Esophagus squamous epithelium (tissue), 5 donors: ENCODE results near the gene PXDC1. TPM values are rescaled to one million over a fixed set of nuclear protein-coding genes. Genes with fewer than 3 reads are reported as not detected.
"Not testable (repeated sequence)": the region's sequence is repeated elsewhere in the genome, so short reads cannot be mapped to it uniquely, and the experiment has no call there.

Experiments used
- DNase-seq: peaks from one replicate; lab custom pipeline; 2025; lab: John Stamatoyannopoulos, UW
- H3K27ac ChIP-seq, 4 donors: fragments of 200-600 bp; sonication (generic); one replicate each; pipeline ENCODE4 v1.5.1; 2016 to 2019; ENCODE audit warnings: mild to moderate bottlenecking in 1 of 4
- H3K27me3 ChIP-seq, 4 donors: fragments of 200-600 bp; sonication (generic); 1 replicate in 3 of 4; 2 replicates in 1 of 4; pipeline versions ENCODE4 v1.5.1 to v1.6.0; 2017 to 2021; ENCODE audit warnings: antibody characterized with exemption in 1 of 4
- H3K36me3 ChIP-seq, 3 donors: fragments of 200-600 bp; sonication (generic); one replicate each; pipeline ENCODE4 v1.5.1; 2016 to 2019
- H3K4me1 ChIP-seq, 3 donors: fragments of 200-600 bp; sonication (generic); one replicate each; pipeline ENCODE4 v1.5.1; 2017 to 2019
- H3K4me3 ChIP-seq, 4 donors: fragments of 200-600 bp; sonication (generic); 1 replicate in 3 of 4; 2 replicates in 1 of 4; pipeline ENCODE4 v1.5.1; 2016 to 2019; ENCODE audit warnings: mild to moderate bottlenecking in 2 of 4, moderate library complexity in 1 of 4
- H3K9me3 ChIP-seq, 3 donors: fragments of 200-600 bp; sonication (generic); one replicate each; pipeline ENCODE4 v1.5.1; 2016 to 2019
- POLR2A ChIP-seq, 4 donors: fragments of 450-650 bp; IDR thresholded peaks; one replicate each; pipeline ENCODE4 v1.6.1; 2017; ENCODE audit warnings: antibody characterized with exemption in 4 of 4, mild to moderate bottlenecking in 4 of 4, moderate library complexity in 3 of 4
- WGBS, 2 donors: methylation state at CpG; one replicate each; pipeline ENCODE4 v1.1.5; 2018; 5-methylcytosine and 5-hydroxymethylcytosine counted together
- intact Hi-C: fragments of 100-400 bp; cut with DNase I; formaldehyde crosslinking; loops from one replicate; pipeline ENCODE4 v1.15.0; 2022
- total RNA-seq, 4 donors: library from RNA; depleted of rRNA; stranded (reverse); fragments of >200 nt; gene quantifications; one replicate each; pipeline ENCODE4 v1.1.0, GENCODE V29; 2016
- TF ChIP-seq, protein P1 (sequence below), 6 experiments: fragments of 450-650 bp in 4 of 6; fragments of 200-600 bp in 2 of 6; sonication (generic) in 2 of 6; IDR thresholded peaks; one replicate each; pipeline ENCODE4 v1.5.1; 2016 to 2019; ENCODE audit warnings: antibody characterized with exemption in 6 of 6, mild to moderate bottlenecking in 4 of 6, moderate library complexity in 4 of 6
- donor health status: DM: yes; HTN: yes; CAD: no.

The PXDC1 gene
- total RNA-seq, 4 donors from 2014 or later: 12.1 to 58.0 (median 24.0) TPM

DNA sequence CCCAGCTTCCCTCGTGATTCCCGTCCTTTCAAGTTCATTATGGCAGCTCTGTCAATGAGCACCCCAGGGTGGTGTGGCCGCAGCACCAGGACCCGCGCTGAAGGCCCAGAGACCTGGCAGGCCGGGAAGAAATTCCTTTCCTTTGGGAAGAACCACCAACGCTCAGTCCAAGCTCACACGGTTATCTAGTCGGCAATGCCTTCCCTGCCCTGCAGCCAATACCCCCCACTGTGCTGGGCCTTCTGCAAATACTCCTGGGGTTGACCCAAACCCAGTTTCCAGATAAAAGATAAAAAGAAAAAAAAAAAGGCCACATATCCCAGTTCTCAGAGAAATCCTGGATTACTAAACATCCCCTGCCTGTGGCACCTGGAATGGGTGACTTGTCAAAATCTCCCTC is 28.7 kb downstream of the PXDC1 start:
- Histone ChIP-seq H3K9me3 (no peaks in the 10 kb centered on the region), H3K27ac (peak overlapping the region in 2 of 4 donors; percentile 24 to 38), H3K4me1 (peaks cover 0 to 39% (median 0%) of the 10 kb centered on the region in 3 donors), H3K27me3 (no peaks in the 10 kb centered on the region), H3K36me3 (peaks cover 11 to 65% (median 19%) of the 10 kb centered on the region in 3 donors), H3K4me3 (no peak overlapping the region)
- TF ChIP-seq, protein P1, sequence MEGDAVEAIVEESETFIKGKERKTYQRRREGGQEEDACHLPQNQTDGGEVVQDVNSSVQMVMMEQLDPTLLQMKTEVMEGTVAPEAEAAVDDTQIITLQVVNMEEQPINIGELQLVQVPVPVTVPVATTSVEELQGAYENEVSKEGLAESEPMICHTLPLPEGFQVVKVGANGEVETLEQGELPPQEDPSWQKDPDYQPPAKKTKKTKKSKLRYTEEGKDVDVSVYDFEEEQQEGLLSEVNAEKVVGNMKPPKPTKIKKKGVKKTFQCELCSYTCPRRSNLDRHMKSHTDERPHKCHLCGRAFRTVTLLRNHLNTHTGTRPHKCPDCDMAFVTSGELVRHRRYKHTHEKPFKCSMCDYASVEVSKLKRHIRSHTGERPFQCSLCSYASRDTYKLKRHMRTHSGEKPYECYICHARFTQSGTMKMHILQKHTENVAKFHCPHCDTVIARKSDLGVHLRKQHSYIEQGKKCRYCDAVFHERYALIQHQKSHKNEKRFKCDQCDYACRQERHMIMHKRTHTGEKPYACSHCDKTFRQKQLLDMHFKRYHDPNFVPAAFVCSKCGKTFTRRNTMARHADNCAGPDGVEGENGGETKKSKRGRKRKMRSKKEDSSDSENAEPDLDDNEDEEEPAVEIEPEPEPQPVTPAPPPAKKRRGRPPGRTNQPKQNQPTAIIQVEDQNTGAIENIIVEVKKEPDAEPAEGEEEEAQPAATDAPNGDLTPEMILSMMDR (IDR thresholded peaks at IDR 0.05): no peak
- TF ChIP-seq POLR2A (IDR thresholded peaks at IDR 0.05): no peak
- DNase-seq: no peak
- intact Hi-C loops: loop anchor here (10.0 kb wide), 1 partner anchor 278 kb away; no protein-coding TSS in a partner anchor
- 63 to 77% methylated on average over 6 to 7 of the region's 9 CpGs for WGBS, 2 donors

DNA sequence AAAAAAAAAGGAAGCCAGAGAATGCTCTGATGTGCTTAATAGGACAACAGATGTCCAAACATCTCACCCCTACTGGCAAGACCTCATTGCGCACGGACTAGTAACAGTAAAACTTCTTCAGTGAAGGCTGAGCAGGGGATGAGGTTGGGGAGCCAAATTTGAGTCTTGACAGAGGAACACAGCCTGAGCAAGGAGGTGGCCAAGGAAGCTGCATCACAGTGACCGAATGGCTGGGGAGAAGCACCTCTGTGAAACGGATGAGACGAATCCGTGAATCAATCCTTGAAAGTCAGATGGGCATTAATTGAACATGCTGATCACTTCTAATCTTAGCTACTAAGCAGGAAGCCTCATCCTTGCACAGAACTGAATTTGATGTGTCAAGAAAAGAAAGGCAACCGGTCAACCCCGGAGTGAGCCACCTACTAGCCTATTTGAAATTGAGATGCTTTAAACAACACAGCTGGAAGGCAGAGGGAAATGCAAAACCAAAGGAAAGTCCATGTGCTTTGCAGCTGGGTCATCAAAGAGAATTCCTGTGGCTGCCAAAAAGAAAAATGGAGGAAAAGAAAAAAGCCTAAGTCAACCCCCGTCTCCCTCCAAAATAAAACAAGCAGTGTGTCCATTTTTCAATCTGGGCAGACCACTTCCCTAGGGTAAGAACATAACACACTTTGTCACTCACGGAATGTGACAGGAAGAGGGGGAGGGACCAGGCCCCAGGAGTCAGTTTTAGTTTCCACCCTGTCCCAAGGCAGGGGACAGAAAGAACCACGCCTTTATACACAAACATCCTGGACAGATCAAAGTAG is 29.5 kb downstream of the PXDC1 start:
- H3K27me3 ChIP-seq: no peaks in the 10 kb centered on the region
- peaks cover 0 to 38% (median 0%) of the 10 kb centered on the region in 3 donors for H3K4me1 ChIP-seq
- no peak overlapping the region for H3K4me3 ChIP-seq
- H3K27ac ChIP-seq: peak overlapping the region in 1 of 4 donors; percentile 38
- DNase-seq: no peak
- H3K9me3 ChIP-seq: no peaks in the 10 kb centered on the region
- intact Hi-C loops: loop anchor here (10.0 kb wide), 1 partner anchor 277 kb away; no protein-coding TSS in a partner anchor
- peaks cover 11 to 57% (median 16%) of the 10 kb centered on the region in 3 donors for H3K36me3 ChIP-seq
- WGBS, 2 donors: 68 to 70% methylated on average over 11 of the region's 11 CpGs
- TF ChIP-seq, protein P1 (IDR thresholded peaks at IDR 0.05): no peak
- TF ChIP-seq POLR2A (IDR thresholded peaks at IDR 0.05): no peak

DNA sequence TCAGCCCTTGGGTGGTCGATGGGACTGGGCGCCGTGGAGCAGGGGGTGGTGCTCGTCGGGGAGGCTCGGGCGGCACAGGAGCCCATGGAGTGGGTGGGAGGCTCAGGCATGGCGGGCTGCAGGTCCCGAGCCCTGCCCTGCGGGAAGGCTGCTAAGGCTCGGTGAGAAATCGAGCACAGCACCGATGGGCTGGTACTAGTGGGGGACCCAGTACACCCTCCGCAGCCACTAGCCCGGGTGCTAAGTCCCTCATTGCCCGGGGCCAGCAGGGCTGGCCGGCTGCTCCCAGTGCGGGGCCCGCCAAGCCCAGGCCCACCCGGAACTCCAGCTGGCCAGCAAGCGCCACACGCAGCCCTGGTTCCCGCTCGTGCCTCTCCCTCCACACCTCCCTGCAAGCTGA is 30.7 kb downstream of the PXDC1 start:
- H3K9me3 ChIP-seq: not testable (repeated sequence)

DNA sequence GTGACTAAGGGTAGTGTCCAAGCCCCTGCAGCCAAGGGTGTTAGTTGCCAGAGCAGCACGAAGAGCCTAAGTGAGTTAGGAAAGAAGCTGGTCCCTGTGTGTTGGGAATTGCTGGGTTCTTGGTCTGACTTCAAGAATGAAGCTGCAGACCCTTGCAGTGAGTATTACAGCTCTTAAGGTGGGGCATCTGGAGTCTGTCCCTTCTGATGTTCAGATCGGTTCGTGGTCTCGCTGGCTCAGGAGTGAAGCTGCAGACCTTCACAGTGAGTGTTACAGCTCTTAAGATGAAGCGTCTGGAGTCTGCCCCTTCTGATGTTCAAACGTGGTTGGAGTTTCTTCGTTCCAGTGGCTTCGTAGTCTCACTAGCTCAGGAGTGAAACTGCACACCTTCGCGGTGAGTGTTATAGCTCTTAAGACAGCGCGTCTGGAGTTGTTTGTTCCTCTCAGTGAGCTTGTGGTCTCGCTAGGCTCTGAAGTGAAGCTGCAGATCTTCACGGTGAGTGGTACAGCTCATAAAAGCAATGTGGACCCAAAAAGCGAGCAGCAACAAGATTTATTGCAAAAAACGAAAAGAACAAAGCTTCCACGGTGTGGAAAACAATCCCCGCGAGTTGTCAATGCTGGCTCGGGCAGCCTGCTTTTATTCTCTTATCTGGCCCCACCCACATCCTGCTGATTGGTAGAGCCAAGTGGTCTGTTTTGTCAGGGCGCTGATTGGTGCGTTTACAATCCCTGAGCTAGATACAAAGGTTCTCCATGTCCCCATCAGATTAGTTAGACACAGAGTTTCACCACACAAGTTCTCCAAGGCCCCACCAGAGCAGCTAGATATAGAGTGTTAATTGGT is 31.8 kb downstream of the PXDC1 start:
- TF ChIP-seq, protein P1 (IDR thresholded peaks at IDR 0.05): no peak
- no peak for TF ChIP-seq POLR2A (IDR thresholded peaks at IDR 0.05)
- Histone ChIP-seq H3K27me3 (no peaks in the 10 kb centered on the region), H3K36me3 (peaks cover 10 to 34% (median 11%) of the 10 kb centered on the region in 3 donors), H3K4me3 (no peak overlapping the region), H3K9me3 (peaks cover 0 to 3% (median 0%) of the 10 kb centered on the region in 3 donors), H3K27ac (no peak overlapping the region), H3K4me1 (peaks cover 0 to 24% (median 0%) of the 10 kb centered on the region in 3 donors)
- 70 to 80% methylated on average over 14 to 21 of the region's 22 CpGs for WGBS, 2 donors
- intact Hi-C loops: loop anchor here (10.0 kb wide), 1 partner anchor 275 kb away; no protein-coding TSS in a partner anchor
- no peak for DNase-seq

More for the DNA sequence above, 30.7 kb downstream of the PXDC1 start:
- DNase-seq, H3K27ac ChIP-seq, H3K27me3 ChIP-seq, H3K4me3 ChIP-seq: not testable (repeated sequence)
- intact Hi-C loops: loop anchor here (10.0 kb wide), 1 partner anchor 276 kb away; no protein-coding TSS in a partner anchor
- WGBS, 2 donors: no CpG with 5 or more reads among the region's 24 CpGs
- peaks cover 0 to 28% (median 0%) of the 10 kb centered on the region in 3 donors for H3K4me1 ChIP-seq
- peaks cover 10 to 45% (median 11%) of the 10 kb centered on the region in 3 donors for H3K36me3 ChIP-seq

DNA sequence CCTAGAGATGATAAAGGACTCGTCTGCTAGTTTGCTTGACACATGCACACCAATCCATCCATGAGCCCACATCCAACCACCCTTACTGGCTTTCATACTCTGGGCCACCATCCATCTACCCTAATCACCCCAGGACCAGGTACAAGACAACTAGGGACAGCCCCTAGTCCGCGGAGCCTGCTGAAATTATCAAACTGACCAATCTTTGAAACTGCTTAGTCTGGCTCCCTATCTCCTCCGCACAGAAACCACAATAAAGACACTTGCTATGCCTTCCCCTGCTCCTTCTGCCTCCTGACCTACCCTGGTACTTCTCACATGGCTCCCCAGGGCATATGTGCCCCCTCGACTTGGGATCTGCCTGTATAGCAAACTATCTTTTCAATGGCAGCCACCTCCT is 33.1 kb downstream of the PXDC1 start:
- intact Hi-C loops: no loop called here
- H3K4me3 ChIP-seq: no peak overlapping the region
- H3K4me1 ChIP-seq: peaks cover 0 to 20% (median 0%) of the 10 kb centered on the region in 3 donors
- H3K9me3 ChIP-seq: peaks cover 0 to 5% (median 0%) of the 10 kb centered on the region in 3 donors
- no peak for TF ChIP-seq POLR2A (IDR thresholded peaks at IDR 0.05)
- TF ChIP-seq, protein P1 (IDR thresholded peaks at IDR 0.05): no peak
- no peak for DNase-seq
- 84 to 92% methylated on average over 5 of the region's 5 CpGs for WGBS, 2 donors
- peaks cover 8 to 21% (median 9%) of the 10 kb centered on the region in 3 donors for H3K36me3 ChIP-seq
- no peaks in the 10 kb centered on the region for H3K27me3 ChIP-seq
- H3K27ac ChIP-seq: no peak overlapping the region
